Vagina (tissue), 2 donors: ENCODE measurements around the gene CHCHD1.

Experiments
- CTCF ChIP-seq, 3 experiments: fragments of 450-650 bp in 2 of 3; fragments of 200-600 bp in 1 of 3; sonication (generic) in 1 of 3; IDR thresholded peaks; one replicate each; pipeline ENCODE4 v1.5.1; 2017 to 2019; ENCODE audit warnings: antibody characterized with exemption in 3 of 3, mild to moderate bottlenecking in 2 of 3, moderate library complexity in 2 of 3
- POLR2A ChIP-seq, 2 donors: fragments of 450-650 bp; IDR thresholded peaks; one replicate each; pipeline ENCODE4 v1.6.1; 2017; ENCODE audit warnings: antibody characterized with exemption in 2 of 2, mild to moderate bottlenecking in 2 of 2, moderate library complexity in 2 of 2
- POLR2AphosphoS5 ChIP-seq, 2 donors: sonication (generic); formaldehyde crosslinking; IDR thresholded peaks; one replicate each; pipeline ENCODE4 v1.9.0; 2017; ENCODE audit warnings: antibody characterized with exemption in 2 of 2, mild to moderate bottlenecking in 2 of 2, low read depth in 1 of 2; ENCODE audit not compliant: insufficient read depth in 1 of 2

- TF ChIP-seq POLR2A (IDR thresholded peaks at IDR 0.05) = no peak
- TF ChIP-seq CTCF (IDR thresholded peaks at IDR 0.05) = no peak
- no peak for TF ChIP-seq POLR2AphosphoS5 (IDR thresholded peaks at IDR 0.05; ENCODE audit: insufficient read depth in 1 of 2, low read depth in 1 of 2)
These were observed 33.8 kb downstream of the CHCHD1 start for GRCh38 chr10:73815719-73816030.
